Measurements from ENCODE around the gene PCDH9. TPM values are rescaled to one million over a fixed set of nuclear protein-coding genes. Genes with fewer than 3 reads are reported as not detected.
"Not testable (repeated sequence)": the region's sequence is repeated elsewhere in the genome, so short reads cannot be mapped to it uniquely, and the experiment has no call there.

The PCDH9 gene
- total RNA-seq, 6 donors from 2014 or later, result 3.1 to 19.4 (median 7.8) TPM

GRCh38 chr13:66262330-66262729 is 967.8 kb downstream of the PCDH9 start:
- no peak for DNase-seq
- H3K36me3 ChIP-seq, result no peaks in the 10 kb centered on the region
- peaks cover 0 to 4% (median 2%) of the 10 kb centered on the region in 4 donors for H3K9me3 ChIP-seq
- no peaks in the 10 kb centered on the region for H3K27me3 ChIP-seq
- WGBS, 2 donors, result 76 to 86% methylated on average over 1 of the region's 1 CpG
- no peak for TF ChIP-seq POLR2AphosphoS5 (IDR thresholded peaks at IDR 0.05)
- TF ChIP-seq EP300 (IDR thresholded peaks at IDR 0.05), result no peak
- TF ChIP-seq, protein P1, sequence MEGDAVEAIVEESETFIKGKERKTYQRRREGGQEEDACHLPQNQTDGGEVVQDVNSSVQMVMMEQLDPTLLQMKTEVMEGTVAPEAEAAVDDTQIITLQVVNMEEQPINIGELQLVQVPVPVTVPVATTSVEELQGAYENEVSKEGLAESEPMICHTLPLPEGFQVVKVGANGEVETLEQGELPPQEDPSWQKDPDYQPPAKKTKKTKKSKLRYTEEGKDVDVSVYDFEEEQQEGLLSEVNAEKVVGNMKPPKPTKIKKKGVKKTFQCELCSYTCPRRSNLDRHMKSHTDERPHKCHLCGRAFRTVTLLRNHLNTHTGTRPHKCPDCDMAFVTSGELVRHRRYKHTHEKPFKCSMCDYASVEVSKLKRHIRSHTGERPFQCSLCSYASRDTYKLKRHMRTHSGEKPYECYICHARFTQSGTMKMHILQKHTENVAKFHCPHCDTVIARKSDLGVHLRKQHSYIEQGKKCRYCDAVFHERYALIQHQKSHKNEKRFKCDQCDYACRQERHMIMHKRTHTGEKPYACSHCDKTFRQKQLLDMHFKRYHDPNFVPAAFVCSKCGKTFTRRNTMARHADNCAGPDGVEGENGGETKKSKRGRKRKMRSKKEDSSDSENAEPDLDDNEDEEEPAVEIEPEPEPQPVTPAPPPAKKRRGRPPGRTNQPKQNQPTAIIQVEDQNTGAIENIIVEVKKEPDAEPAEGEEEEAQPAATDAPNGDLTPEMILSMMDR (IDR thresholded peaks at IDR 0.05), result no peak
- TF ChIP-seq POLR2A (IDR thresholded peaks at IDR 0.05), result no peak
- H3K4me3 ChIP-seq, result no peak overlapping the region
- no peaks in the 10 kb centered on the region for H3K4me1 ChIP-seq
- no peak for ATAC-seq (ENCODE audit: low FRiP score in 2 of 2)
- H3K27ac ChIP-seq, result no peak overlapping the region

DNA sequence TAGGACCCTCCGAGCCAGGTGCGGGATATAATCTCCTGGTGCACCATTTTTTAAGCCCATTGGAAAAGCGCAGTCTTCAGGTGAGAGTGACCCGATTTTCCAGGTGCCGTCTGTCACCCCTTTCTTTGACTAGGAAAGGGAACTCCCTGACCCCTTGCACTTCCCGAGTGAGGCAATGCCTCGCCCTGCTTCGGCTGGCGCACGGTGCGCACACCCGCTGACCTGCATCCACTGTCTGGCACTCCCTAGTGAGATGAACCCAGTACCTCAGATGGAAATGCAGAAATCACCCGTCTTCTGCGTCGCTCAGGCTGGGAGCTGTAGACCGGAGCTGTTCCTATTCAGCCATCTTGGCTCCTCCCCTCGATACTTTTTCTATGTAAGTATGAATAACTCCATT is 970.7 kb downstream of the PCDH9 start:
- ATAC-seq (ENCODE audit: low FRiP score in 2 of 2); H3K27ac ChIP-seq; H3K9me3 ChIP-seq; H3K4me3 ChIP-seq; H3K27me3 ChIP-seq; H3K4me1 ChIP-seq; H3K36me3 ChIP-seq: not testable (repeated sequence)
- DNase-seq, result peak in 1 of 2 donors; percentile 51
- 94 to 98% methylated on average over 16 to 17 of the region's 17 CpGs for WGBS, 2 donors

Small RNAs within 50 kb of the gene (small RNA-seq; reads per million reads assigned to genes)
- 0 reads per million in 4 donors for gene RNU7-87P

Measured in upper lobe of left lung (tissue), 6 donors.